GM12892 (cell line): Measurements from ENCODE around the gene PTPRN2.

Experiments
- POLR2A ChIP-seq: IDR thresholded peaks from 2 replicates; pipeline ENCODE4 v1.6.1; 2011; ENCODE audit warnings: low read depth, low read length, control low read depth
- POLR2AphosphoS5 ChIP-seq: IDR thresholded peaks from 2 replicates; pipeline ENCODE4 v1.6.1; 2011; ENCODE audit warnings: low read depth, low read length, control low read depth
- TAF1 ChIP-seq: IDR thresholded peaks from 2 replicates; pipeline ENCODE4 v1.6.1; 2011; ENCODE audit warnings: low read depth, mild to moderate bottlenecking, control low read depth, low read length, borderline replicate concordance

DNA sequence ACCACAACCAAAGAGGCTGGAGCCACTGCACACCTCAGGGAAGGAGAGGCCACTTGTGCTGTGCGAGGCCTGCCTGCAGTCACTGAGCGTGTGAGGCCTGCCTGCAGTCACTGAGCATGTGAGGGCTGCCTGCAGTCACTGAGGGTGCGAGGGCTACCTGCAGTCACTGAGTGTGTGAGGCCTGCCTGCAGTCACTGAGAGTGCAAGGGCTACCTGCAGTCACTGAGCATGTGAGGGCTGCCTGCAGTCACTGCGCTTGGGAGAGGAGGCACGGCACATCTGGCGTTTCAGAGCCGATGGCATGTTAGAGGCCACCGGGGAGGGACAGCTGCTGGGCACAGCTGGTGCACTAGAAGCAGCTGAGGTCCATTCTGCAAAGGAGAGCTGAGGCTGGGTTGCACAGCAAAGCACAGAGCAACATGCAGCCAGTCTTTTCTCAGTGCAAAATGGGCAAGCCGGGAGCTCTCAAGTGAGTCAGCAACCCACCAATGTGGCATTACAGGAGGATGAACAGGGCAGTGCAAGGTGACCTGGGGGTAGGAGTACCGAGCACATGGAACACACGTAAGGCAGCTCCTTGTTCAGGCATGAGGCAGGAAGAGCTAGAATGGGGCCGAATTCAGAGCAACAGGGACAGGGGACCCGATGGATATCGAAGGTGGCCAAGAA is 540.1 kb downstream of the PTPRN2 start:
- TF ChIP-seq POLR2A (no peak), POLR2AphosphoS5 (no peak), TAF1 (no peak)
